Parathyroid adenoma (tissue), 2 donors: Measurements from ENCODE around the gene ZDHHC7.
A peak's percentile ranks its signal among the peaks of the same experiment; 100 is the strongest.

Experiments used
- H2AFZ ChIP-seq: fragments of 300-600 bp; sonication (generic); one replicate; pipeline ENCODE4 v1.7.0; 2017; ENCODE audit warnings: antibody characterized with exemption, mild to moderate bottlenecking
- H3K27ac ChIP-seq: fragments of 300-600 bp; sonication (generic); one replicate; pipeline ENCODE4 v1.7.0; 2017
- H3K27me3 ChIP-seq: fragments of 300-600 bp; sonication (generic); one replicate; pipeline ENCODE4 v1.7.0; 2017; ENCODE audit warnings: low read length; ENCODE audit not compliant: control insufficient read depth, insufficient read depth
- H3K36me3 ChIP-seq: fragments of 300-600 bp; sonication (generic); one replicate; pipeline ENCODE4 v1.7.0; 2017; ENCODE audit warnings: low read length; ENCODE audit not compliant: control insufficient read depth, insufficient read depth
- H3K4me1 ChIP-seq: fragments of 300-600 bp; sonication (generic); one replicate; pipeline ENCODE4 v1.7.0; 2017; ENCODE audit warnings: control low read depth
- H3K4me2 ChIP-seq: fragments of 300-600 bp; sonication (generic); one replicate; pipeline ENCODE4 v1.7.0; 2017; ENCODE audit warnings: low read length
- H3K4me3 ChIP-seq: fragments of 300-600 bp; sonication (generic); one replicate; pipeline ENCODE4 v1.7.0; 2017; ENCODE audit warnings: low read depth, low read length
- H3K79me2 ChIP-seq: fragments of 300-600 bp; sonication (generic); one replicate; pipeline ENCODE4 v1.7.0; 2017; ENCODE audit warnings: control low read depth
- H3K9ac ChIP-seq: fragments of 300-600 bp; sonication (generic); one replicate; pipeline ENCODE4 v1.7.0; 2017; ENCODE audit warnings: mild to moderate bottlenecking
- H3K9me3 ChIP-seq: fragments of 300-600 bp; sonication (generic); one replicate; pipeline ENCODE4 v1.7.0; 2017; ENCODE audit warnings: low read length; ENCODE audit not compliant: control insufficient read depth
- TF ChIP-seq, protein P1 (sequence below): fragments of 300-600 bp; sonication (generic); IDR thresholded peaks from one replicate; pipeline ENCODE4 v1.7.0; 2017; ENCODE audit warnings: antibody characterized with exemption, mild to moderate bottlenecking
- donor health status: primary hyperparathyroidism.

The ZDHHC7 gene

GRCh38 chr16:85017151-85017550, 5.8 kb upstream of the ZDHHC7 start:
- Histone ChIP-seq H3K27me3 (no peaks in the 10 kb centered on the region), H3K9me3 (no peaks in the 10 kb centered on the region), H3K36me3 (no peaks in the 10 kb centered on the region), H2AFZ (no peak overlapping the region), H3K4me1 (peaks cover 3% of the 10 kb centered on the region), H3K9ac (no peak overlapping the region), H3K79me2 (no peaks in the 10 kb centered on the region), H3K27ac (no peak overlapping the region), H3K4me2 (no peak overlapping the region), H3K4me3 (no peak overlapping the region)
- TF ChIP-seq, protein P1, sequence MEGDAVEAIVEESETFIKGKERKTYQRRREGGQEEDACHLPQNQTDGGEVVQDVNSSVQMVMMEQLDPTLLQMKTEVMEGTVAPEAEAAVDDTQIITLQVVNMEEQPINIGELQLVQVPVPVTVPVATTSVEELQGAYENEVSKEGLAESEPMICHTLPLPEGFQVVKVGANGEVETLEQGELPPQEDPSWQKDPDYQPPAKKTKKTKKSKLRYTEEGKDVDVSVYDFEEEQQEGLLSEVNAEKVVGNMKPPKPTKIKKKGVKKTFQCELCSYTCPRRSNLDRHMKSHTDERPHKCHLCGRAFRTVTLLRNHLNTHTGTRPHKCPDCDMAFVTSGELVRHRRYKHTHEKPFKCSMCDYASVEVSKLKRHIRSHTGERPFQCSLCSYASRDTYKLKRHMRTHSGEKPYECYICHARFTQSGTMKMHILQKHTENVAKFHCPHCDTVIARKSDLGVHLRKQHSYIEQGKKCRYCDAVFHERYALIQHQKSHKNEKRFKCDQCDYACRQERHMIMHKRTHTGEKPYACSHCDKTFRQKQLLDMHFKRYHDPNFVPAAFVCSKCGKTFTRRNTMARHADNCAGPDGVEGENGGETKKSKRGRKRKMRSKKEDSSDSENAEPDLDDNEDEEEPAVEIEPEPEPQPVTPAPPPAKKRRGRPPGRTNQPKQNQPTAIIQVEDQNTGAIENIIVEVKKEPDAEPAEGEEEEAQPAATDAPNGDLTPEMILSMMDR: no peak

- peaks cover 3% of the 10 kb centered on the region for H3K79me2 ChIP-seq
- peaks cover 3% of the 10 kb centered on the region for H3K4me1 ChIP-seq
- peak overlapping the region; percentile 11 for H3K4me2 ChIP-seq
- H3K9ac ChIP-seq: no peak overlapping the region
- TF ChIP-seq, protein P1: no peak
- no peak overlapping the region for H2AFZ ChIP-seq
- H3K36me3 ChIP-seq: no peaks in the 10 kb centered on the region
- H3K27me3 ChIP-seq: no peaks in the 10 kb centered on the region
- peak overlapping the region; percentile 2 for H3K4me3 ChIP-seq
- no peaks in the 10 kb centered on the region for H3K9me3 ChIP-seq
- no peak overlapping the region for H3K27ac ChIP-seq
Measured at GRCh38 chr16:85015481-85016187, 4.3 kb upstream of the ZDHHC7 start.

DNA sequence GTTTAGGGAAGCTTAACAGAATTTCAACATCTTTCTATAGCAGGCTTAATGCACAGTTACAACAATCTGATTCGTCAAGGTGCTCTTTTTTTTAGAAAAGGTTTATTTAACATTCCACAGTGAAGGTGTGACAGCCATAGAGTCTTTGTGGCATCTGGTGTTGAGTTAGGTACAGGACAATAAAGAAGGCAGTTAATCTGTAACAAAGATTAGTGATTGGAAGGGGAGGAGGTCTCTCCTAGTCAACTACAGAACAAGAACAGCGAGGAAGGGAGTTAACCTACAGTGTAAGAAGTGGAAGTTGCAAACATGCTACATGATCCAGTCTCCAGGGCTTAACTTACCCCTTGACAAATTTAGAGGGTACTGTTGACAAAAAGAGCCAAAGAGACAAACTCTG, 3.0 kb upstream of the ZDHHC7 start:
- H3K27ac ChIP-seq: no peak overlapping the region
- peaks cover 14% of the 10 kb centered on the region for H3K79me2 ChIP-seq
- H3K4me1 ChIP-seq: peaks cover 3% of the 10 kb centered on the region
- H3K4me3 ChIP-seq: no peak overlapping the region
- no peaks in the 10 kb centered on the region for H3K27me3 ChIP-seq
- TF ChIP-seq, protein P1: no peak
- no peak overlapping the region for H3K9ac ChIP-seq
- no peak overlapping the region for H3K4me2 ChIP-seq
- no peak overlapping the region for H2AFZ ChIP-seq
- no peaks in the 10 kb centered on the region for H3K9me3 ChIP-seq
- no peaks in the 10 kb centered on the region for H3K36me3 ChIP-seq

DNA sequence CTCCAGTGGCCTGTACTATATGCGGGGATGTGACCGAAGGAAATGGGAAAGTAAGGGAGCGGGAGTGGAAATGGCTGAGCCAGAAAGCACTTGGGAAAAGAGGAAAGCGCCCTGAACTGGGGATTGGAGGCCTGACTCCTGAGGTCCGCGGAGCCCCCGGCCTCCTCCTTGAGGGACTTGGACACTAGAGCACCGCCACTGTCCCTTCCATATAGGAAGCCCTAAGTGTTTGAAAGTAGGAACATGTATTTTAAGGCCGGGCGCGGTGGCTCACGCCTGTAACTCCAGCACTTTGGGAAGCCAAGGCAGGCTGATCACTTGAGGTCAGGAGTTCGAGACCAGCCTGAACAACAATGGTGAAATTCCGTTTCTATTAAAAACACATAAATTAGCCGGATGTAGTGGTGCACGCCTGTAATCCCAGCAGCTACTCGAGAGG, 530 bp upstream of the ZDHHC7 start:
- peak overlapping the region; percentile 58 for H3K4me2 ChIP-seq
- H3K36me3 ChIP-seq: no peaks in the 10 kb centered on the region
- peaks cover 33% of the 10 kb centered on the region for H3K79me2 ChIP-seq
- TF ChIP-seq, protein P1: no peak
- H3K9ac ChIP-seq: peak overlapping the region; percentile 95
- no peaks in the 10 kb centered on the region for H3K9me3 ChIP-seq
- peak overlapping the region; percentile 99 for H2AFZ ChIP-seq
- peak overlapping the region; percentile 61 for H3K4me3 ChIP-seq
- peak overlapping the region; percentile 98 for H3K27ac ChIP-seq
- H3K27me3 ChIP-seq: no peaks in the 10 kb centered on the region
- H3K4me1 ChIP-seq: peaks cover 8% of the 10 kb centered on the region

- H3K27me3 ChIP-seq: no peaks in the 10 kb centered on the region
- H3K4me3 ChIP-seq: peak overlapping the region; percentile 61
- peak overlapping the region; percentile 95 for H3K4me2 ChIP-seq
- no peaks in the 10 kb centered on the region for H3K36me3 ChIP-seq
- H3K4me1 ChIP-seq: peaks cover 8% of the 10 kb centered on the region
- peak overlapping the region; percentile 66 for H2AFZ ChIP-seq
- H3K27ac ChIP-seq: peak overlapping the region; percentile 98
- TF ChIP-seq, protein P1: no peak
- H3K9ac ChIP-seq: peak overlapping the region; percentile 63
- H3K9me3 ChIP-seq: no peaks in the 10 kb centered on the region
- H3K79me2 ChIP-seq: peaks cover 33% of the 10 kb centered on the region
Measured at GRCh38 chr16:85010446-85010930, 847 bp downstream of the ZDHHC7 start.
